IPS DF 4.7 (cell line): ENCODE measurements around the gene PSMG4.

ENCODE experiments used
- DNase-seq: peaks from one replicate; pipeline ENCODE4 v3.0.0-alpha.2; 2013; ENCODE audit warnings: low spot score; ENCODE audit errors: extremely low read depth

The PSMG4 gene

DNA sequence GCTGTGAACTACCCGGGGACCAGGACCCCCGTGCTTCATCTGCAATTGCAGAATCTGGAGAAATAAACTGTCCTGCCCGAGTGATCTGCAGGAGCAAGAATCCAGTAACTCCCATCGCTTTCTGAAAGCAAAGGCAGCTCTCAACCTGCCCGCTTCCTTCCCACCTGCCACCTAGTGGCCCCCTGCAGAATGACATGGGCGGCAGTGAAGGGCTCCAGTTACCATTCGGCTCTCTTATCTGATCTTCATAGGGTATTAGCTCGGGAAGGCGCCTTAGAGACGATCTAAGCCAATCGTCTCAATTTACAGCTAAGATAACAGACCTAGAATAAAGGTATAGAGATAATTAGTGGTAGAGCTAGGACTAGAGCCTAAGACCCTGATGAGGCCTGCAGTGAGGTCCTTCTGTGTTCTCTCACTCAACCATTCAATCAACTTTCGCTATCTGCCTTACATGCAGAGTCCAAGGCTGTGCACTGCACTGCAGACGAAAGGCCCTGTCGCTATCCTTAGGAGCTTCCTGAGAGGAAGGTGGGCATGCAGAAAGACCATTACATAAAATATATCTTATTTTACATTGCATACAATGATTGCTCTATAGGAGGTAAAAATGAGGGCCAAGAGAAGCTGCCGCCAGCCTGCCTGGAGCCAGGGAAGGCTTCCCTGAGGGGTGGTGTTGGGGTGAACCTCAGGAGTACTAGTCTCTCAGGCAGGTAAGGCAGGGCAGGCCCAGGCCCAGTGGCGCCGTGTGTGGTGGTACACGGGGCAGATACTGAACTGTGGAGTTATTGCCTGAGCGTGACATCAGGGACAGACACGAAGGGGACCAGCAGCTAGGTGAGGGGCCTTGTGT, 7.1 kb upstream of the PSMG4 start:
- no peak for DNase-seq

DNA sequence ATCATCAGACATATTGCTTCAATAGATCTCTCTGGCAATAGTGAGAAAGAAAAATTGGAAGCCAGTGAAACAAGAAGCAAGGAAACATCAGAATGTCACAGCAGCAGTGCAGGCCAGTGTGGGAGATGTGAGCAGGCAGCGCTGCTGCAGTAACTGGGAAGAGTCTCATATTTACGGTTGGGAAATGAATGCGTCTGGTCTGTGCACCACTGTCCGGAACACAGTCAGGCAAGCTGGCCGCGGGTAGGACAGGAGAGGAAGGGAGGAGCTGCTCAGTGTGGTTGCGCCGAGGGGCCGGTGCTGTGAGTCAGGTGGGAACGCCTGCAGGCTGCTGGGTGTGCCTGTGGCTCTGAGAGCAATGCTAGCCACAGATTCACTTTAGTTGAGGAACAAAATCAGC, 6.4 kb upstream of the PSMG4 start:
- no peak for DNase-seq

DNA sequence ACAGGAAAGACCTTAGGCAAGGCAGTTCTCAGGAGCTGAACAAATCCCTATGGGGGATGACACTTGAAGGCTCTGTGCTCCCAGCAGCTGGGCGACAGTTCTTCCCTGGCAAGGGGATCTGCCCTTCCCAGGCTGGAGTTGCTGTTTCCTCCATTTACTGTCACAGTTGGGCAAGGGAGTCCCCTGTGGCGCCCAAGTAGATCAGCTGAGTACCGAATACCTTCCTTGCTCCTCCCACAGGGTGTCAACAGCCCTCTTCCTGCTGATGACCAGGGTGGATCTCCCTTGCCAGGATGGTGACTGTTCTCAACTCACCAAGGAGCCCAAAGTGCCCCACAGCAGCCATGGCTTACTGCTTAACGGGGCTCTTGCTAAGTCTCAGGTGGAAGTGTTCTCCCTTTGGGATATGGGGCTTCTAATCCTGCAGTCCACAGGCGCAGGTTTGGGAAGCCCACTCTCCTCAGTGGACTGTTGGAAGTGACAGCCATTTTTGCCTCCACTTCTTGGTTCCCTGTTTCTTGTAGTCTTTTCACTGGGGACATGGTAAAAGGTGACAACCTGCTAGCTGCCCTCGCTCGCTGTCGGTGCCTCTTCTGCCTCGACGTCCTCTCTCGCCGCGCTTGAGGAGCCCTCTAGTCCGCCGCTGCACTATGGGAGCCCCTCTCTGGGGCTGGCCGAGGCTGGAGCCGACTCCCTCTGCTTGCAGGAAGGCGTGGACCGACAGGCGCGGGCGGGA, 5.7 kb upstream of the PSMG4 start:
- no peak for DNase-seq

DNA sequence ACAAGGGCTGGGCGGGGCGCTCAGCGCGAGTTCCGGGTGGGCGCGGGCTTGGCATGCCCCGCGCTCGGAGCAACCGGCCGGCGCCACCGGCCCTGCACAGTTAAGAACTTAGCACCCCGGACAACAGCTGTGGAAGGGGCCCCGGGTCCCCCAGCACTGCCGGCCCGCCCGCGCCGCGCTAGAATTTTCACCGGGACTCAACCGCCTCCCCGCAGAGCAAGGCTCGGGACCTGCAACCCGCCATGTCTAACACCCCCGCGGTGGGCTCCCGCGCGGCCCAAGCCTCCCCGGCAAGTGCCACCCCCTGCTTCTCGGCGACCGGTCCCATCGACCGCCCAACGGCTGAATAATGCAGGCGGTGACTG, 5.2 kb upstream of the PSMG4 start:
- DNase-seq: no peak

DNA sequence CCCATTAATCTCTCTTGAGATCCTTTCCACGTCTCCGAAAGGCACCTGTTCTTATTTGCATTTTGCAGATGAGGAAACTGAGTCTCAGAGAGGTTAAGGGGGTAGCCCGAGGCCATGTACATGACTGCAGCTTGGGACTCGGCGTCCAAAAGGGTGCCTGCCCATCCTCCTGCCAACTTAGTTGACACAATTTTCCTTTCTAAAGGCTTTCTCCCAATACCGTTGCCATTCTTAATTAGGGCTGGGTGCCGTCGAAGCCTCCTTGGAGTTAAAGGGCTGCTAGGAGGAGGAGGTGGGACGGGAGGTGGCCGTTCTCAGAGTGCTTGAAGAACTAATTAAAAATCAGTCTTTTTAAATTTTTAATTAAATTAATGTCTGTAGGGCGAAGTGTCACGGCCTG, 546 bp upstream of the PSMG4 start:
- no peak for DNase-seq

DNA sequence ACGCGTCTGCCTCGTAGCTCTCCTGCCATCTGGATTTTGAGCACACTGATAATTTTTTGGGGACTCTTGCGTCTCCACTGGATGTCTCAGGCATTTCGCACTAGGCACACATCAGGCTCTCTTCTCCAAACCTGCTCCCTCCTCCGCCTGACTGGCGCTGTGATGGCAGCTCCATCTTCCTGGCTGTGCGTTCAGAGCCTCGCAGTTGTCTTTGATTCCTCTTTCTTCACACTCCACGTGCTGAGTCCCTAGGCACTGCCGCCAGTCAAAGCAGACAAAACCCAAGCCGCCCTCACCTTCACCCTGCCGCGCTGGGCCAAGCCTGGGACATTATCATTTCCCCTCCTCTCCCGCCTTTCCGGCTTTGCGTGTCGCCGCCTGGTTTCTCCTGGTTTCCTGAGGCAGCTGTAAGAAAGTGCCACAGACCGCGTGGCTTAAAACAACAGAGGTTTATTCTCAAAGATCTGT, 778 bp downstream of the PSMG4 start:
- DNase-seq: no peak

DNA sequence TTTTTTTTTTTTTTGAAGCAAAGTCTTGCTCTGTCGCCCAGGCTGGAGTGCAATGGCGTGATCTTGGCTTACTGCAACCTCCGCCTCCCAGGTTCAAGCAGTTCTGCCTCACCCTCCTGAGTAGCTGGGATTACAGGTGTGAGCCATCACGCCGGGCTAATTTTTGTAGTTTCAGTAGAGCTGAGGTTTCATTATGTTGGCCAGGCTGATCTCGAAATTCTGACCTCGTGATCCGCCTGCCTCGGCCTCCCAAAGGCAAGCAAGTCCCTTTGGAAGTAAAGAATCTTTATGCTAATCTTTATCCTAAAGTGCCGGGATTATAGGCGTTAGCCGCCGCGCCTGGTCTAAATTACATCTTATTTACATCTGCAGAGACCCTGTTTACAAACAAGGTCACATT, 1.5 kb downstream of the PSMG4 start:
- no peak for DNase-seq

DNA sequence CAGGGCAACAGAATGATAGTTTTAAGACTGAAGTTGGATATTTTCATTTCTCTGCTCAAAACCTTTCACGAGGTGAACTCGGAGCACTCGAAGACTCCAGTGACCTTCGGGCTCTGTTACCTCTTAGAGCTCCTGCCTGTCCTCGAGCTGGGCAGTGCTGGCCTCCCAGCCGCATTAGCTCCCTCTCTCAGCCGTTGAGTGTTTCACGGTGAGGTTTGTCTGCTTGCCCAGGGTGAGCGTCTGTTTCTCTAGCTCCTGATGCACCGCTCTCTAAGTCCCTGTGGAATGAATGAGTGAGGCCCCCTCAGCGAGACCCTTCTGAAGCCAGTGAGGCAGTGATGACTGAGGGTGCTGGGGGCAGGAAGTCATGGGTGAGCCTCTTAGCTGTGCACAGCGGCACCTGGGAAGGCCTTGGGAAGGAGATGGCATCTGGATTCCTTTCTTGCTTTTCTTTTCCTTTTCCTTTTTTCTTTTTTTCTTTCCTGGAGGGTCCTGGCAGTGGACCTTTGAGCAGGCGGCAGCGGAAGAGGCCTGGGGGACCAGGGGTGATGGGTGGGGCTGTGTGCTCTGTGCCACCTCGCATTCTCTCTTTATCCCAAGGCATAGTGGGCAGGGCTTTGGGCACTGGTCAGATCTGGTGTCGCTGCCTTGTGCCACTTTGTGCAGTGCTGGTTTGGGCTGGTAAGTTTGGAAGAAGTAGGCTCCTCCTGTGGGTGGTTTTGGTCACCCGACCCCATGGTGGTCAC, 2.2 kb downstream of the PSMG4 start:
- DNase-seq: no peak

DNA sequence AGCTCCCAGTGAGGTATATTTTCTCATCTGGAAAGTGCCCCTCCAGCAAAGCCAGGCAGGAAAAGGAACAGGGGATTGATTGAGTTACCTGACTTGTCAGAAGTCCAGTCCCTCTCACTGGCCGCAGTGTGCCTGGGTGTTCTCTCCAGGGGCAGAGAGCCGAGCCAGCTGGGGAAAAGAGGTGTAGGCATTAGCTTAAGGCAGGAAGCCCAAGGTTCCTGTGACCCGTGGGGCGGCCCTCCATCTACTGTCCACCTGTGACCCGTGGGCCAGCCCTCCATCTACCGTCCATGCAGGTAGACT, 2.7 kb downstream of the PSMG4 start:
- no peak for DNase-seq

DNA sequence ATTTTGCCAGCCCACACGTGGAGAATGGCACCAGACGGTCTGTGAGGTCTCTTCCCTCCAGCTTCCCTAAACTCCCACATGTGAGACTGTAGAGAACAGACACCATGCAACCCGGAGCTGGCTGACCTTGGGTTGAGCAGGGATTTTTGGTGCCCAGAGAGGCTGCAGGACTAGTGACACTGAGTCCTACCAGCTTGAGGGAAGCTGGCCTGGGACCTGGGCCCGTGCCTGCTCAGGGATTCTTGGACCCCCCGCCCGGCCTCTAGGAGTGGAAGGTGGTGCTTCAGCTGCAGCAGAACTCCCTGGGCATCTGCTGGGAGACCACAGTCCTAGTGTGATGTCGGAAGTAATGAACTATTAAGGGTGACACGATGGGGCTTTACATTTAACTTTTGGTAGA, 3.2 kb downstream of the PSMG4 start:
- no peak for DNase-seq

DNA sequence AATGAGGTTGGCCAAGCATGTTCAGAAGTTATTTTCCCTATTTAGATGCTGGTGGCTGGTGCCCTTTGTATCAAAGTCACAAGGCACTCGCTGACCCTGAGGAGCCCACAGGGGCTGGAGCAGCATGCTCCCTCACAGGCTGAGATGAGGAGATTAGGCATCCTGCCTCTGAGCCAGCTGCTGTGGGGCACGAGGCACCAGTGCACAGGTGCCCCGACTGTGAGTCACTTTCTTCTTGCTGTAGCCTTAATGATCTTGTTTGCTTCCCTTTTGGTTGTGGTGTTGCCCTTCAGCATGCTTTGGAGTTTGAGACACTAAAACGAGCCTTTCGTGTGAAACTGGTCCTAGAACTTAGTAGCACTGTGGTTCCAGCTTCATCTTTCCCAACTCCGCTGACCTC, 4.3 kb downstream of the PSMG4 start:
- no peak for DNase-seq

DNA sequence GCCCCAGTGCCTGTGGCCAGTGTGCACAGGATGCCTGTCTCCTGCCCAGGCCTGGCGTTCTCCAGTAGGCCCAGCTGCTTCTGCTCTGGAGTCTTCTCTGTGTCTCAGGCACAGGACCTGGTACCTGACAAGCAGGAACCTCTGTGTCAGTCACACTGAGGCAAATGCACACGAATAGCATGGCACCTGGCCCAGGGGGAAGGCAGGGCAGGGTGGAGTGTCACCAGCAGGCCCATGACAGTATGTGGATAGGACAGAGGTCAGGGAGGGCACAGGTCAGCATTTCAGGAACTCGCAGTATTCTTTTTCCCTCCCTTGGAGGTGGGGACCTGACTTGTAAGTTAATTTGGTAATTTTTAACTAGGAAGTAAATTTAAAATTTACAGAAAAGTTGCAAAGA, 5.6 kb downstream of the PSMG4 start:
- DNase-seq: no peak

DNA sequence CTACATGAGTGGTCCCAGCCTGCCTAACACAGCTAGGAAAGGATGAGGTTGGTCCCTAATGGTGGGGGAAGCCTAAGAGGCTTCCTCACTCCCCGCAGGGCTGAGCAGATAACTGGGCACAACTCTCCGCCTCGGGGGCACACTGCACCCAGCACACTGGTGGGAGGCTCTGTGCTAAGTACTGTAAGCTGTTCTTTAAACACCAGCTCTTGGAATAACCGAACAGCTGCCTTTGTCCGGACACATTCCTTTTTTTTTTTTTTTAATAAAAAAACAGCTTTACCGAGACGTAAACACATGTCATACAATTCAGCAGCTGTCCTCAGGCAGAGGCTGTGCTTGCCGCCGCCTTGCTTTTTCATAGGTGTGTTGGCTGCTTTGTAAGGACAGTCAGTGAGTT, 6.9 kb downstream of the PSMG4 start:
- DNase-seq: no peak

DNA sequence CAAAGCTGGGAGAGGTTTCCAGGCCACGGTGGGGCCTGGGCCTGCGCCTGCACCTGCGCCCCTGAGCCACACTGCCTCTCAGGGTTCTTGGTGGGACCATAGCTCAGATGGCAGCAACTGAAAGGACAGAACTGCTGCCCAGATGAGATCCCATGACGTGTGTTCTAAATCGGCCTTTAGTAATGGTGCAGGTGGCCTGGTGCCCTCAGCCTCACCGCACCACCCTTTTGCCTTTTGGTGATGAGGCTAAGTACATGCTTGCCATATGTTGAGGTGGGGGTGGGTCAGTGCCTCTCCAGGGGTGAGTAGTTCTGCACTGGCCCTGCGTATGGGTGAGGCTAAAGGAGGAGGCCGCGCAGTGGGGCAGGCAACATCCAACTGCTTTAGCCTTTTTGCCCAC, 7.4 kb downstream of the PSMG4 start:
- no peak for DNase-seq

DNA sequence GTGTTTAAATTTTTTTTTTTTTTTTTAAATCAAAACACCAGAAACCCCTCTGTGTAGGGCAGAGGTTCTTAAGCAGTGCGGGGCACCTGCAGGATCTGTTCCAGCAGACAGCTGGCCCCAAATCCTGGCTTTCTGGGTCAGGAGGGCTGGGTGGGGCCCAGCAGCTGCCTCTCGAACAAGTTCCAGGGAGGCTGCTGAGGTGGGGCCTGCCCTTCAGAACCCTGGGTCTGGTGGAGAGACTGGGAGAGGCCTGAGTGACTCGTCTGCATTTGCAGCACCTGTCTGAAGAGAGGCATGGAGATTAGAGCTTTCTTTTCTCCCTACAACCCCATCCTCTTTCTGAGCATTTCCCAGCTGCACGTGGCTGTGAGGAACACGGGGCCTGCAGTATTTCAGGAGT, 8.4 kb downstream of the PSMG4 start:
- DNase-seq: no peak

DNA sequence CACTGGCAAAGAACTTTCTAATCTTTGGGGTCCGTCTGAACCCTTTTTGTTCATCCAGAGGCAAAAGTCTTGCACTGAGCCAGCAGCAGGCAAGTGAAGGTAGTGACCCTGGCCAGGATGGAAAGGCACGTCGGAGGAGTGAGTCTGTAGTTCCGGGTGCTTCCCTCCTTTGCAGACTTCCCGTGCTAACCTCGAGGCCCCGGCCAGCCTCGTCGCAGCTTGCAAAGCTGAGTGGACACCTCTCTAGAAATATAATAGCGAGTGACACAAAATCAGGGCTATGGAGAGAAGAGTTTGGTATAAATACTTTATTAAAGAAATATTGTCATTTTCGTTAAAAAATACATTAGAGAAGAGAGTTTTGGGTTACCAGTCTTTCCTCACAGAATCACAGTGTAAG, 9.9 kb downstream of the PSMG4 start:
- DNase-seq: no peak

DNA sequence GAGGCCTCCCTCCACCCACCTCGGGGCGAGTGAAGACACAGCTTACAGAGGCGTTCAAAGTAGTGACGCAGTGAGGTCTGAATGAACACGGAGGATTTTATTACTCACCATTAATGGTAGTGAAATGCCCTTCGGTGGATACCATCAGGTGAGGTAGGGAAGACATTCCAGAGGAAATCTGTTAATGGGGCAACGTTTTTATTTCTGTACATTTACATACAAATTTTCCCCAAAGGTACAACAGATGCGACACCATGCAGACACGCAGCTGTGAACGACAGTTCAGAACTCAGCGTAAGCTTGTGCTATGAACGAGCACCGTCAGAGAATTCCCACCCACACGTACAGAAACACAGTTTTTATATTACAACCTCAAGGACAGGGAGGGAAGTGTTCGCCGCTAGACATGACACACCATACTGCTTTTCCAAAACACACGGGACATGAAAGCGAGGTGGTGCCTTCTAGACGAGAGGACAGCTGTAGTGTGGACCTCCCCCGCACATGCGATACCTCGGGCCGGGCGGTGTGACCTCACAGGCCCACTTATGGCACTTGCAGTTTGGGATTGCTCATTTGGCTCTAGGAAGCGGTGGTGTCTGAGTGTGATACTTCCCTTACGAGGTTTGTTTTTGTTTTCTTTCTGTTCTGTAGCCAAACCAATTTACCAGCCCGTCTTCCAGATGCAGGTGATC, 10.7 kb downstream of the PSMG4 start:
- no peak for DNase-seq

DNA sequence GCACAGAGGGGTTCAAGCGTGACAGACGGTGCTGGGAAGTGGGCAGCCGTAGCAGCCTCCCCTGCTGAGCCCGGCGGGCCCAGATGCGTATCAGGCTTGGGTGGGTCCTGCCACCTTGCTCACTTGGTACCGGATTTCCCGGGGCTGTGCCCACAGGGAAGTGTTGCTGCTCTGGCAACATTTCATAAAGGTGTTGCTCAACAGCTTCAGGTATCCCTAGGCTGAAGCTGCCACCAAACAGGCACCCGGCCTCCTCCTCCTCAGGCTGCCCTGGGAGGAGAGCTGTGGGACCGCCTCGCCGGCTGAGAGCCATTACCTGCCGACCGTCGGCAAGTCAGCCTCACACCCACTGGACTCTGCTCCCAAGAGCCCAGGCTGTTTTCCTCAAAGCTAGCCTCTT, 11.5 kb downstream of the PSMG4 start:
- no peak for DNase-seq

DNA sequence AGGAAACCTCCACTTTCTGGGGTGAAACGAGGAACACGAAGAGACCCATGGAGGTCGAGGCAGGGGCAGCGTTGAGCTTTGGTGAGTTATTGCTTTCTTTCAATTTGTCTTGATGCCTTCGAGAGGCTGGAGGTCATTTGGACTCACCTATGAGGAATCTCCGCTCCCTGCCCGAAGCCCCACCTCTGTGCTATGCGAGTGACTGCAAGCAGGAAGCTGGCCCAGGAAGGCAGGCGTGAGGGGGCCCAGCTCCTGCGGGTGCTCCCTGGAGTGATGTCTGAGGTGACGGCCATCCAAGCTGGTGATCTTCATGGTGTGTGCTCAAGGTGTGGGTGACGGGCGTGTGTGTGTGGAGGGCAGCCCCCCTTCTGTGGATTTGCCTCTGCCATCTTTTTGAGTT, 13.0 kb downstream of the PSMG4 start:
- DNase-seq: no peak

DNA sequence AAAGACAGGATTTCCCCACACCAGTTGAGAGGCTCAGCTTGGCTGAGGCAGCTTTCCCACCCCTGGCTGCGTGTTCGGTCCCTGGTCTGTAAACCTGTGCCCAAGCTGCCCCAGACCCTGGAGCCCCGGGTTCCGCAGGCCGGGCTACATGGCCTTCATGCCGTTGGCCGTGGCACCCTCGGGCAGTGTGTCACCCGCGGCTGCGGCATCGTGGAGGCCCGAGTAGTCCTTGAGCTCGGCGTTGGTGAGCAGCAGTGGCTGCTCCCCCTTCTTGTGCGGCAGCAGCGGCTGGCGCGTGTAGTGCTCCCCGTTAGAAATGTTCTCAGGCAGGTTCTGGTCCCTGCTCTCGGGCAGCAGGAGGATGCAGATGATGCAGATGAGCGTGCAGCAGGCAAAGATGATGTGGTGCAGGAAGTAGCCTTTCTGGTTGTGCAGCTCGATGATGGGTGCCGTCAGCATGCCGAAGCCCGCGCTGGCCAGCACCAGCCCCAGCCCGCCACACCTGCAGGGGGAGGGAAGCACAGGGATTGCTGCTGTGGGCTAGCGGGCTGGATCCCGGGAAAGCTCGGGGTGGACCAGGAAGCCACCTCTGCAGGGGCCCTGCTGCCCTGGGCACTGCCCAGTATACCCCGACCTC, 14.3 kb downstream of the PSMG4 start:
- no peak for DNase-seq
